DMS153 treated with DMSO at 0.1 percent for 48 hours (cell line): ENCODE results near the gene TRIM33.
A peak's percentile ranks its signal among the peaks of the same experiment; 100 is the strongest.

Experiments used
- DNase-seq: peaks from one replicate; lab custom pipeline; 2025; ENCODE audit not compliant: unreplicated experiment; lab: John Stamatoyannopoulos, UW

TRIM33 gene

DNA sequence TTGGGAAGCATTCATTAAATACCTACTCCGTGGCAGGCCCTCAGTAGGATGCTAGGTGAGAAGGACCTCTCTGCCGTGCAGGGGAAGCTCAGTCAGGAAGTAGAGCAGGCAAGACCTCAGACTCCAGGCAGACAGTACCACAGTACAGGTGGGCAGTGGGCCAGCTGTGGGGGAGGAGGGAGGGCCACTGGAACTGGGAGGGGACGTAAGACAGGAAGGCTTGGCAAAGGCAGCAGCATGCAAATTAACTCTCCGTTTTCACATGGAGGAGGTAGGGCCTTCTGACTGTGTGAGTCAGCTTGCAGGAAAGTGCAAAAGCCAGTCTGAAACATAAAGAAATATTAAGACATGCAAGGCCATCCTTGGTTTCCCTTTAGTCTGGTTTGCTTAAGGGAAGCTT lies 157.7 kb downstream of the TRIM33 start:
- peak; percentile 19 for DNase-seq

DNA sequence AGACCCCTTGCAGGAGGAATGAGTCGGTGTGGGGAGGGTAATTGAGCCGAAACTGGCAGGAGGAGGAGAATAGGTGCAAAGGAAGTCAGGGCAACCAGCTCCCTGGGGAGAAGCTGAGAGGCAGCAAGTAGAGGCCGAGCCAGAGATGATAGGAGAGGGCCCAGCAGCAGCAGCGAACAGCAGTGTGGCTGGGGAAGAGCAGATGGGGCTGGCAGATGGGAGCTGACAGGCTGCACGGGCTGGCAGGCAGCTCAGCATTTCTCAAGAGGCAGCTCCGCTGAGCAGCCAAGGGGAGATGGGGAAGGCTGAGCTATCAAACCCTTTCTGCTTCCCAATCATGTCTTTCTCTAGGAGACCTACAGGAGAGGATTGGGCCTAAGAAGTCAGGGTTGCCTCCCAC lies 158.2 kb downstream of the TRIM33 start:
- no peak for DNase-seq

DNA sequence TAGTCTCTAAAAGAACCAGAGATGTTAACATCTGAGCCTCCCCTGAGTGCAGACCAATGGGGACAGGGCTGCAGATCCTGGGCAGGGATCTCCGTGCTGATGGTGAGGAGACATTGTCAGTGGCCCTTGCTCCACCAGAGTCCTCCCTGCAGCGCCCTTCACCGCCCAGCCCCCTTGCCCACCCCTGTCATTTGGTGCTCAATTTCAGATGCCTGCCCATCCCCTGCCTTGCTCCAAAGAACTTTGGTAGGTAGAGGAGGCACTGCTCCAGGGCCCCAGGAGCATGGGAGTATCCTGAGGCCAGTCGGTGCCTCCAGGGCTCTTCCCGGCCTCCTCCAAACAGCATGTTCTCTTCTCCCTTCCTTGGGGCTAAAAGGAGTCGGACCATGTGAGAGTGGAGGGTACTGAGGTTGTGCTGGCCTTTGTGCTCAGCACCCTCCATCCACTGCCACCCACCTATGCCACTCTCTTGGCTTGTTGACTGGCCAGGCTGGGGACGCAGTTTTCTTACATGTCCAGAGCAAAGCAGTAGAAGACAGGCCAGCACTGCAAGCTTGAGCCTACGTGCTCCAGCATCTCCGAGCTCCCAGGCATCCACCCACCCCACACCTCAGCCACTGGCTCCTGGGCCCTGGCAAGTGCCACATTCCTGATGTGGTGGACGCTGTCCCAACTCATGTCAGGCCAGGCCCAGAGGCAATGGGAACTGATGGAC lies 160.1 kb downstream of the TRIM33 start:
- DNase-seq, result no peak

DNA sequence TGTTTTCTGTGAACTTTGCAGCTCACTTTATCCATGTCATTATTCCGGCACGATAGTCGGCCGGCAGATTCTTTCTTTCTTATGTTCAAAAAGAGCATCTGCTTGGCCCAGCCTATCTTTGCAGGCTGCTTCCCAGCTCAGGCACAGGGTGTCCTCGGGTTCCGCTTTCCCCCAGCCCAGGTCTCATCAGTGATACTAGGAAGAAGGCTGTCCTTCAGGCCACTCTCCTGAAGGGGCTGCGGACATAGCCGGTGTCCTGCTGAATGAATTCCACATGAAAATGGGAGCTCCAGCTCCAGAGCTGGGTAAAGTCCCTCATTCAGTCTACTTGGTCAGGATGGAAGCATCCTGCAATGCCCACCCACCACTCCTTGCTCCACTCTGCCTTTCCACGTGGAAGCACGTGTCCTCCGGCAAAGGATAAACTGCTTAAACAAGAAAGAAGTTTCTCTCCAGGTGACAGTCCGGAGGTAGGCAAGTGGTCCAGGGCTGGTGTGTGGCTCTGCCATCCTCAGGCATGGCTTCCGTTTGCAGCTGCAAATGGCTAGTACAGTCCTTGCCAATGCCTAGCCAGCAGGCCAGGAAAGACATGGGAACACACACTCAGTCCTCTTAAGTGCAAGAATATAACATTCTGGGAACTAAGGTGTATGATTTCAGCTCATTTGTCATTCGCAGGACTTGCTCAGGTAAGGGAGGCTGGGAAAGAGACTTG lies 161.0 kb downstream of the TRIM33 start:
- DNase-seq, result no peak

DNA sequence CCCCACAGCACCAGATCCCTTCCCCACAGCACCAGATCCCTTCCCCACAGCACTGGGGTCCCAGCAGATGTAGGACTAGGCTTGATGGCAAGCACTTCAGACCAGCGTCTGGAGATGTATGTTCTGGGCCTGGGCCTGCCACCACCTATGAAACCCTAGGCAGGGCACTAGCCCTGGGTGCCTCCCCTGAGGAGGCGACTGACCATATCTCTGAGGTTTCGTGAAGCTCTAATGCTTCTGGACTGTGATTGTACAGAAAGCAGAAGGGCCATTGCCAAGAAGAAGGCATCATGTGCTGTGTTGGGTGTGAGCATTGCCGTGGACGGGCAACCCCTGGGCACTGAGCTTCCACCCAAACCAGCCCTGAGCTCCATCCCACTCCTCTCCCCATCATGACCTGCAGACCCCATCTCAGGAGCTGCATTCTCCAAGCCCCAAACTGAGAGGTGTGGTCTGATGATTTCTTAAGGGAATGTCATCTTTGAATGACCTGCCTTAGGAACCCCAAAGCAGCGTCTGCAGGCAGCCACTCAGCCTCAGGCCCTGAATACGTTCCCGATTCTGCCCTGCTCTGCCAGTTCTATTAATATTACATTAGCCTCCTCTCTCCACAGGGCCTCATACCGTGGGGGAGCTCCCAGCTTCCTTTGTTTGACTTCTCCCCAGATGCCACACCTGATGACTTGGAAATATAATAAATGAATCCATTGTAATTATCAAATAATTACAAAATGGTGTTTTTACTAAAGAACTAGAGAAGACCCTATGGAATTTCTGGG lies 163.4 kb downstream of the TRIM33 start:
- DNase-seq, result no peak

DNA sequence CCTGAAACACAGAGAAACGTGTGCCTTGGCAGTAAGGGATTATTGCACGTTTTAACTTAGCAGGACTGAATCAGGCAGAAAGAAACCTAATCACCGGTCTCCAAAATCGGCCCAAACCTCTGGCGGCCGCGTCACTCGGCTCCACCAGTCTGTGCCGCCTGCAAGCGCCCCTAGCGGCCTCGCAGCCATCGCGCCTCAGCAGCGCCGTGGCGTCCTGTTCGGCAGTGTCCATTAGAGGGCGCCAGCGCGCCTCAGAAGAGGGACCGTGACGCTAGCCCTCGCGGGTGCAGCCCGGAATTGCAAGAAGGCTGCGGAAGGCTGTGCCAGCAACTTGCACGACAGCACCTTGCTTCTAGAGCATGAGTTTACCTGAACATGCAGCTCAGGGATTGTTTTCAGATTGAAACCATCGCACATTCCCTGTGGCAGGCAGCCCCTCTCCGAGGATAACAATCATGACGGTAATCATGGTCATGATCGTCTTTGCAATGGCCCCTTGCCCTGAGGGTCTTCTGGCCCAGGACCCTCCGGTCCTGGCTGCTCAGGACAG lies 164.4 kb downstream of the TRIM33 start:
- peak; percentile 81 for DNase-seq

DNA sequence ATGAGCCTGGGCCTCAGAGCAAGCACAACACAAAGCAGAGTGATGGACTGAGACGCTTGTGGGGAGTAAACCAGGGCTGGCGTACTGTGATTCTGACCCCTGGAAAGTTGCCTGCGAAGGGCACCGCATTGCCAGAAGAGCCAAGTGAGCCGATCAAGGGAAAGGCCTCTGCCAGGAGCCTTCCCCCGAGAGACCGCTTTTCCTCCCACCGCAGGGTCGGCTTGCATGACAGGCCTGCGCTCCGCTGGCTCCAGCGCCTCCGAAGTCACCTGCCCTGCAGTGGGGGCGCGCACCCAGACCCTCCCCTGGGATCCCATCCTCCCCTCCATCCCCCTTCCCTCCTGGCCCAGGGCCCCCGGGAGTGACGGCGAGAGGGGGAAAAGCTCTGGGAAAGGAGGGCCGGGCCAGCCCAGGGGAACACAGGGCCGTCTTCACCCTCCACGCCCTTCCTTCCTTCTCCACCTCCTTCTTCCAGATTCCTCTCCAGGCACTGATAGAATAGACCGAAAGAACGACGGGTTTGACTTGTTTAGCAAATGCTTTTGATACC lies 165.0 kb downstream of the TRIM33 start:
- DNase-seq, result no peak

DNA sequence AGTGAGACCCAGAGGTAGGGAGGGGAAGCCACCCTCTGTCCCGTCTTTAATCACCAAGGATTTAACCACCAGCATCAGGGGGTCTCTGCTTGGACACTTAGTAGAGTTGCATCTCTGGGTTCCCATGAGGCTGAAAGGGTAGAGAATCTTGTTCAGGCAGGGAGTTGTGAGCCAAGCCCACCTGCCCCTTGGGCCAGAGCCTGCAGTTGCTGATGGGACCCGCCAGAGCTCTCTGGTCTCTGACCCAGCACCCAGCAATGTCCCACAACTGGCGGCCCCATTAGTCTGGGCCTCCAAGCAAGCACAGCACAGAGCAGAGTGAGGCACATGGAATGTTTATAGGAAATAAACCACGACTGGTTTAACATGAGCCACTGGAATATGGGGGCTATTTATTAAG lies 166.3 kb downstream of the TRIM33 start:
- no peak for DNase-seq
